Prostate gland (tissue), 2 donors: Measurements from ENCODE around the gene NRXN2.

ENCODE experiments used
- POLR2A ChIP-seq: fragments of 450-650 bp; IDR thresholded peaks from one replicate; pipeline ENCODE4 v1.6.1; 2016; ENCODE audit warnings: antibody characterized with exemption, mild to moderate bottlenecking
- TF ChIP-seq, protein P1 (sequence below), 4 experiments: fragments of 200-600 bp in 2 of 4; fragments of 450-650 bp in 2 of 4; sonication (generic) in 2 of 4; IDR thresholded peaks; 1 replicate in 3 of 4; 2 replicates in 1 of 4; pipeline ENCODE4 v1.5.1; 2016 to 2019; ENCODE audit warnings: antibody characterized with exemption in 4 of 4, mild to moderate bottlenecking in 2 of 4, moderate library complexity in 2 of 4

DNA sequence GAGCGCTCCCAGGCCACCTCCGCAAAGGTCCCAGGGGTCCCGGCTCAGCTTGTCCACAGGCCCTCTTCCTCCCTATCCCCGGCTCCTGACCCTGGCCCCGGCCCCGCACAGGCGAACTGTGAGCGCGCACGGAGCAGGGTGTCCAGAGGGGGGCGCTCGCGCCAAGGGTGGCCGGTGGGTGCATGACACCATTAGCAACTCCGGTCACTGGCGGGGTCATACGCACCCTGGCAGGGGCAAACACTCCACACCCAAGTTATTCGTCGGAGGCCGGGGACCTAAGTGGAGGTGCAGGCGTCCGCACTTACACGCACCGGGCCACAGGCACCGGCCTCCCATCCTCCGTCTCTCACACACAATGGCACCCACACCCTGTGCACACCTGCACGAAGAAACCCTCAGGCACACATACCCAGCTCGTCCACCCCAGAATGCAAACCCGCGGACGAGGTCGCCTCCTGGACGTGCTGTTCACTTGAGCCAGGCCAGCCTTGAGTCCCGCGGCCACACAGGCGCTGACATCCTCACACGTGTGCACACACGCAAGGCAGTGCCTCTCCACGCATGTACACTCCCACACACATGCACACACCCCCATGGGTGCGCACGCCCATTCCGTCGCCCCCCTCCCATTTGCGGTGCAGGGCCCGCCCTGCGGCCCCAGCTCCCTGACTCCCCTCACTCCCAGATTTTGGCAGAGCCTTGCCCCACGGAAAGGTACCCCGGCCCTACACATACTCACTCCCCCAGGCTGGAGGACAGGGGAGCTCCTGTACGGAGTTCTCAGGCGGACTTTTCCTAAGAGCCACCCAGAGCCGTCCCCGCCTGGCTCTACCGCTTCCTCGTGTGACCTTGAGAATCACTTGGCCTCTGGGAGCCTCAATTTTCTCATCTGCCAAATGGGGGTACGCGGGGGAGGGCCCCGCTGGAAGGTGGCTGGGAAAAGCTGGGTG is 20.9 kb upstream of the NRXN2 start, which contains the start of gene RASGRP2:
- TF ChIP-seq, protein P1, sequence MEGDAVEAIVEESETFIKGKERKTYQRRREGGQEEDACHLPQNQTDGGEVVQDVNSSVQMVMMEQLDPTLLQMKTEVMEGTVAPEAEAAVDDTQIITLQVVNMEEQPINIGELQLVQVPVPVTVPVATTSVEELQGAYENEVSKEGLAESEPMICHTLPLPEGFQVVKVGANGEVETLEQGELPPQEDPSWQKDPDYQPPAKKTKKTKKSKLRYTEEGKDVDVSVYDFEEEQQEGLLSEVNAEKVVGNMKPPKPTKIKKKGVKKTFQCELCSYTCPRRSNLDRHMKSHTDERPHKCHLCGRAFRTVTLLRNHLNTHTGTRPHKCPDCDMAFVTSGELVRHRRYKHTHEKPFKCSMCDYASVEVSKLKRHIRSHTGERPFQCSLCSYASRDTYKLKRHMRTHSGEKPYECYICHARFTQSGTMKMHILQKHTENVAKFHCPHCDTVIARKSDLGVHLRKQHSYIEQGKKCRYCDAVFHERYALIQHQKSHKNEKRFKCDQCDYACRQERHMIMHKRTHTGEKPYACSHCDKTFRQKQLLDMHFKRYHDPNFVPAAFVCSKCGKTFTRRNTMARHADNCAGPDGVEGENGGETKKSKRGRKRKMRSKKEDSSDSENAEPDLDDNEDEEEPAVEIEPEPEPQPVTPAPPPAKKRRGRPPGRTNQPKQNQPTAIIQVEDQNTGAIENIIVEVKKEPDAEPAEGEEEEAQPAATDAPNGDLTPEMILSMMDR (IDR thresholded peaks at IDR 0.05): peak in 2 of 4 experiments; percentile 60 to 69
- TF ChIP-seq POLR2A: no peak
